A549 (cell line): ENCODE results near the gene SMARCB1. TPM values are rescaled to one million over a fixed set of nuclear protein-coding genes. Genes with fewer than 3 reads are reported as not detected.

Experiments
- ATAC-seq, 2 experiments: fragments of 200-7000 bp in 1 of 2; fragments of >200 bp in 1 of 2; cut with Nextera tagmentation in 1 of 2; cut with Tn5 transposase in 1 of 2; 3 replicates each; pipeline versions ENCODE4 v1.8.0 to v1.9.1; 2018 to 2020; ENCODE audit warnings: mild to moderate bottlenecking in 1 of 2, moderate library complexity in 1 of 2
- CTCF ChIA-PET: fragments of 300-600 bp; sonication (Branson Sonifier 250); formaldehyde crosslinking; extraction: SDS; loops from one replicate; lab custom pipeline; 2021; ENCODE audit warnings: antibody characterized with exemption, inconsistent platforms; lab: Yijun Ruan, JAX
- POLR2A ChIA-PET: fragments of 350-600 bp; formaldehyde crosslinking; extraction: SDS; loops from one replicate; lab custom pipeline; 2021; ENCODE audit warnings: antibody characterized with exemption, inconsistent platforms; lab: Yijun Ruan, JAX
- DNase-seq, 2 experiments: peaks; one replicate each; pipeline versions ENCODE4 v3.0.0 to v3.0.0-alpha.2; 2011 to 2016; ENCODE audit warnings: low read depth in 1 of 2, low spot score in 1 of 2
- FAIRE-seq: peaks from 2 replicates; lab custom pipeline; 2011; peaks lifted over from hg19 to GRCh38; lab: Jason Lieb, UNC
- H3K27ac ChIP-seq, 2 experiments: fragments of >200 bp; sonication (Bioruptor Twin); formaldehyde crosslinking; 3 replicates each; pipeline ENCODE4 v1.5.1; 2016 to 2017
- H3K4me1 ChIP-seq: fragments of >200 bp; sonication (Bioruptor Twin); formaldehyde crosslinking; 3 replicates; pipeline ENCODE4 v1.6.1; 2016
- H3K4me2 ChIP-seq: fragments of >200 bp; sonication (Bioruptor Twin); formaldehyde crosslinking; 3 replicates; pipeline ENCODE4 v1.6.1; 2016
- H3K4me3 ChIP-seq: fragments of >200 bp; sonication (Bioruptor Twin); formaldehyde crosslinking; 3 replicates; pipeline ENCODE4 v1.5.1; 2016
- H3K9me3 ChIP-seq: fragments of >200 bp; sonication (Bioruptor Twin); formaldehyde crosslinking; 3 replicates; pipeline ENCODE4 v1.6.1; 2016
- BHLHE40 ChIP-seq: IDR thresholded peaks from 2 replicates; pipeline ENCODE4 v1.6.1; 2012; ENCODE audit warnings: low read depth, low read length, inconsistent platforms
- CEBPB ChIP-seq, 2 experiments: fragments of >200 bp in 1 of 2; sonication (Bioruptor Twin) in 1 of 2; formaldehyde crosslinking in 1 of 2; IDR thresholded peaks; 2 replicates each; pipeline ENCODE4 v1.6.1; 2012 to 2016
- EHF ChIP-seq: fragments of 250-450 bp; sonication (Bioruptor Pico); IDR thresholded peaks from 2 replicates; pipeline ENCODE4 v1.5.0; 2020; ENCODE audit warnings: mild to moderate bottlenecking
- FOSL2 ChIP-seq, 2 experiments: fragments of 450-650 bp in 1 of 2; fragments of >200 bp in 1 of 2; sonication (Bioruptor Twin) in 1 of 2; formaldehyde crosslinking; IDR thresholded peaks; 2 replicates each; pipeline versions ENCODE4 v1.5.0 to v1.6.1; 2016 to 2020; ENCODE audit warnings: mild to moderate bottlenecking in 1 of 2, moderate library complexity in 1 of 2
- HDAC2 ChIP-seq: fragments of 200-600 bp; sonication (generic); IDR thresholded peaks from 2 replicates; pipeline ENCODE4 v1.6.1; 2016
- HOXA7 ChIP-seq: fragments of 250-450 bp; sonication (Bioruptor Pico); IDR thresholded peaks from 2 replicates; pipeline ENCODE4 v1.5.0; 2020; ENCODE audit warnings: mild to moderate bottlenecking, moderate library complexity
- HOXB13 ChIP-seq: fragments of 250-450 bp; sonication (Bioruptor Pico); IDR thresholded peaks from 2 replicates; pipeline ENCODE4 v1.5.0; 2020; ENCODE audit warnings: low read depth, mild to moderate bottlenecking, moderate library complexity
- JUN ChIP-seq, 2 experiments: fragments of >200 bp; sonication (Bioruptor Twin); formaldehyde crosslinking; IDR thresholded peaks; 2 replicates in 1 of 2; 3 replicates in 1 of 2; pipeline ENCODE4 v1.6.1; 2016 to 2017
- MAFK ChIP-seq: fragments of 450-650 bp; IDR thresholded peaks from 2 replicates; pipeline ENCODE4 v1.6.1; 2014; ENCODE audit not compliant: partially characterized antibody
- MYC ChIP-seq: IDR thresholded peaks from 2 replicates; pipeline ENCODE4 v1.6.1; 2012; ENCODE audit warnings: mild to moderate bottlenecking, inconsistent platforms, low read length, improper control_type of control experiment, borderline replicate concordance
- POLR2A ChIP-seq: IDR thresholded peaks from 2 replicates; pipeline ENCODE4 v1.6.1; 2012; ENCODE audit warnings: mild to moderate bottlenecking, low read length
- POLR2AphosphoS2 ChIP-seq: conservative IDR thresholded peaks from 2 replicates; pipeline ENCODE4 v1.6.1; 2012; ENCODE audit warnings: low read length, improper control_type of control experiment, inconsistent platforms
- RCOR1 ChIP-seq: fragments of 150-350 bp; IDR thresholded peaks from 2 replicates; pipeline ENCODE4 v1.6.1; 2014; ENCODE audit warnings: antibody characterized with exemption, low read length, low read depth
- TP53 ChIP-seq: fragments of 250-450 bp; sonication (Bioruptor Pico); IDR thresholded peaks from 2 replicates; pipeline ENCODE4 v1.5.0; 2021; ENCODE audit warnings: mild to moderate bottlenecking, moderate library complexity
- WGBS: methylation state at CpG from one replicate; pipeline ENCODE4 v1.1.6; 2017; ENCODE audit errors: missing lambda C conversion rate; 5-methylcytosine and 5-hydroxymethylcytosine counted together
- polyA plus RNA-seq, 4 experiments: library from polyadenylated mRNA; depleted of rRNA in 3 of 4; stranded (reverse); fragments of >200 nt; fragmentation: RNase III in 1 of 4; extraction: RNeasy Plus Mini Kit Qiagen cat#74134 plus additional on column Dnase treatment in 1 of 4; gene quantifications; 2 replicates in 3 of 4; 3 replicates in 1 of 4; pipeline ENCODE4 v1.2.3, GENCODE V29; 2011 to 2017
- TF ChIP-seq, protein P1 (sequence below): fragments of 250-450 bp; sonication (Bioruptor Pico); IDR thresholded peaks from 2 replicates; pipeline ENCODE4 v1.5.0; 2021; ENCODE audit warnings: mild to moderate bottlenecking, moderate library complexity, borderline replicate concordance
- TF ChIP-seq, protein P2 (sequence below): fragments of 150-350 bp; IDR thresholded peaks from 2 replicates; pipeline ENCODE4 v1.6.1; 2014; ENCODE audit warnings: low read depth, mild to moderate bottlenecking, low read length
- TF ChIP-seq, protein P3 (sequence below): fragments of >200 bp; sonication (Bioruptor Twin); formaldehyde crosslinking; IDR thresholded peaks from 2 replicates; pipeline ENCODE4 v1.6.1; 2016
- TF ChIP-seq, protein P4 (sequence below): IDR thresholded peaks from 2 replicates; pipeline ENCODE4 v1.6.1; 2012
- TF ChIP-seq, protein P5 (sequence below): IDR thresholded peaks from 2 replicates; pipeline ENCODE4 v1.6.1; 2012; ENCODE audit warnings: low read depth, borderline replicate concordance

The SMARCB1 gene
- polyA plus RNA-seq, 2 of the 4 experiments (the other 2 are of a cell fraction): 65.6 to 133 TPM

DNA sequence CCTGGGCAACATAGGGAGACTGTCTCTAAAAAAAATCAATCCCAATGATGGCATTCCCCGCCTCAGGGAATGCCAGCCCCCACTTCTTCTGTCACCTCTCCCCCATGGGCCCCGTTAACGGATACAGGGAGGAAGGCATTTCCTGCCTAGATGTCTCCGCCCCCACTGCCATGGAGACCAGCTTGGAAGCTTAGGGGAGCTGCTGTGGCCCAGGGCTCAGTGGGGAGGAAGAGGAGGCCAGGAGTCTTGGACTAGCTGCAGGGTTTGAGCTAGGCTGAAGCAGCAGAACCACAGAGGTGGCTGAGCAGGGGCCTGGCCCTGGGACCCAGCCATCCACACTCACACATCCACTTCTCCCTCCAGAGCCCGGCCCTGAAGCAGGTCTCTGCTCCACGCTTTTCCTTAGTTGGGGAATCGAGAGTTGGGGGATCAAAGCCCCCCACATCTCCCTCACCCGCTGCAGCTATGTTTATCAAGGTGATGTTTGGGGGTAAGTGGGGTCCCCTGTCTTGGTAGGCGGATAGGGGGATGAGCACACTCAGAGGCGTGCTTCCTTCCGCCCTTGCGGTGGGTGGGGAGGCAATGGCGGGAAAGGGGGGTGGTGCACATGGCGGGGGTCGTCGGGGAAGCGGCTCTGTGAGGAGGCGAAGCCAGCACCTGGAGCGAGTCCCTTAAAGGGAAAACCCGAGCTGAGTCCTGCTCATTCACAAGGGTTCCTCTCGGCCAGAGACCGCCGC is 23.8 kb upstream of the SMARCB1 start, which contains the start of gene C22orf15:
C22orf15 (plus strand) TSS at position 149 of the 737 bp plus-strand sequence; CDS start at position 466, 317 bp downstream.
- 0 out of 6 replicates have a peak within 1 kb of the TSS, but pooled peaks of 1 of the 2 experiments have one; percentile 13 for H3K27ac ChIP-seq
- FAIRE-seq (no peak), ATAC-seq (no peak), DNase-seq (no peak)
- H3K4me2 ChIP-seq: no peak within 1 kb of the TSS
- ChIA-PET CTCF (interaction anchor here (1.1 to 16.9 kb wide), 2 partner anchors 10 to 86 kb away, joined by 3 to 175 read pairs; no protein-coding TSS in a partner anchor), POLR2A (no interaction called here)
- 88% methylated on average over 13 of the region's 23 CpGs for WGBS
- TF ChIP-seq JUN (IDR thresholded peaks at IDR 0.05) (no peak), CEBPB (IDR thresholded peaks at IDR 0.05) (no peak), HDAC2 (no peak), HOXB13 (CRISPR knock-in tag) (no peak), FOSL2 (IDR thresholded peaks at IDR 0.05) (no peak), FOSL2 (CRISPR knock-in tag; IDR thresholded peaks at IDR 0.05) (no peak), RCOR1 (no peak), POLR2A (no peak), HOXA7 (CRISPR knock-in tag) (no peak), EHF (CRISPR knock-in tag) (no peak), MAFK (no peak), MYC (no peak), POLR2AphosphoS2 (no peak), BHLHE40 (no peak), TP53 (CRISPR knock-in tag) (no peak)
- TF ChIP-seq, protein P1, sequence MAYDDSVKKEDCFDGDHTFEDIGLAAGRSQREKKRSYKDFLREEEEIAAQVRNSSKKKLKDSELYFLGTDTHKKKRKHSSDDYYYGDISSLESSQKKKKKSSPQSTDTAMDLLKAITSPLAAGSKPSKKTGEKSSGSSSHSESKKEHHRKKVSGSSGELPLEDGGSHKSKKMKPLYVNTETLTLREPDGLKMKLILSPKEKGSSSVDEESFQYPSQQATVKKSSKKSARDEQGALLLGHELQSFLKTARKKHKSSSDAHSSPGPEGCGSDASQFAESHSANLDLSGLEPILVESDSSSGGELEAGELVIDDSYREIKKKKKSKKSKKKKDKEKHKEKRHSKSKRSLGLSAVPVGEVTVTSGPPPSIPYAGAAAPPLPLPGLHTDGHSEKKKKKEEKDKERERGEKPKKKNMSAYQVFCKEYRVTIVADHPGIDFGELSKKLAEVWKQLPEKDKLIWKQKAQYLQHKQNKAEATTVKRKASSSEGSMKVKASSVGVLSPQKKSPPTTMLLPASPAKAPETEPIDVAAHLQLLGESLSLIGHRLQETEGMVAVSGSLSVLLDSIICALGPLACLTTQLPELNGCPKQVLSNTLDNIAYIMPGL (CRISPR knock-in tag): no peak
- TF ChIP-seq, protein P2, sequence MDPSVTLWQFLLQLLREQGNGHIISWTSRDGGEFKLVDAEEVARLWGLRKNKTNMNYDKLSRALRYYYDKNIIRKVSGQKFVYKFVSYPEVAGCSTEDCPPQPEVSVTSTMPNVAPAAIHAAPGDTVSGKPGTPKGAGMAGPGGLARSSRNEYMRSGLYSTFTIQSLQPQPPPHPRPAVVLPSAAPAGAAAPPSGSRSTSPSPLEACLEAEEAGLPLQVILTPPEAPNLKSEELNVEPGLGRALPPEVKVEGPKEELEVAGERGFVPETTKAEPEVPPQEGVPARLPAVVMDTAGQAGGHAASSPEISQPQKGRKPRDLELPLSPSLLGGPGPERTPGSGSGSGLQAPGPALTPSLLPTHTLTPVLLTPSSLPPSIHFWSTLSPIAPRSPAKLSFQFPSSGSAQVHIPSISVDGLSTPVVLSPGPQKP: no peak
- TF ChIP-seq, protein P3, sequence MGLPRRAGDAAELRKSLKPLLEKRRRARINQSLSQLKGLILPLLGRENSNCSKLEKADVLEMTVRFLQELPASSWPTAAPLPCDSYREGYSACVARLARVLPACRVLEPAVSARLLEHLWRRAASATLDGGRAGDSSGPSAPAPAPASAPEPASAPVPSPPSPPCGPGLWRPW: no peak
- TF ChIP-seq, protein P4, sequence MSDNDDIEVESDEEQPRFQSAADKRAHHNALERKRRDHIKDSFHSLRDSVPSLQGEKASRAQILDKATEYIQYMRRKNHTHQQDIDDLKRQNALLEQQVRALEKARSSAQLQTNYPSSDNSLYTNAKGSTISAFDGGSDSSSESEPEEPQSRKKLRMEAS: no peak
- H3K4me3 ChIP-seq: no peak within 1 kb of the TSS
- no peaks in the 10 kb centered on the region for H3K9me3 ChIP-seq
- H3K4me1 ChIP-seq: peaks cover 22% of the 10 kb centered on the region

DNA sequence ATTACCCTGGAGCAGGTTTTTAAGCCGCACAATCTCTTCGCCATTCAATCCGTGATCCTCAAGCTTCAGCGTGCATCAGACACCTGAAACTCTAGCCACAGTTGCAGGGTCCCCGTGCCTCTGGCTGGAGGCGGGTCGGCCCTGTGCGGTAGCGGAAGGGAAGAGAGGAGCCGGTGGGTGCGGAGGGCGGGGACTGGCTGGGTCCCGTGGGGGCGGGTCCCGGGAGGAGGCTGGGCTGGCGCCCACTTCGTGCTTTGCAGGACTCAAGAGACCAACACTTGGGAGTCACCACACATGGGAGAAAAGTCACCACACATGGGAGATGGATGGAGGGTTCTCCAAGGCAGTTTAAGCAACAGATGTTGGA is 23.2 kb upstream of the SMARCB1 start:
- ChIA-PET POLR2A (no interaction called here), CTCF (interaction anchor here (1.1 to 16.9 kb wide), 2 partner anchors 10 to 85 kb away, joined by 3 to 175 read pairs; no protein-coding TSS in a partner anchor)
- Histone ChIP-seq H3K9me3 (no peaks in the 10 kb centered on the region), H3K27ac (no peak overlapping the region), H3K4me3 (no peak overlapping the region), H3K4me2 (no peak overlapping the region), H3K4me1 (peaks cover 24% of the 10 kb centered on the region)
- FAIRE-seq (no peak), DNase-seq (no peak), ATAC-seq (no peak)
- WGBS: 88% methylated on average over 5 of the region's 17 CpGs
- no peak for TF ChIP-seq POLR2A
- TF ChIP-seq BHLHE40: no peak
- TF ChIP-seq, protein P5, sequence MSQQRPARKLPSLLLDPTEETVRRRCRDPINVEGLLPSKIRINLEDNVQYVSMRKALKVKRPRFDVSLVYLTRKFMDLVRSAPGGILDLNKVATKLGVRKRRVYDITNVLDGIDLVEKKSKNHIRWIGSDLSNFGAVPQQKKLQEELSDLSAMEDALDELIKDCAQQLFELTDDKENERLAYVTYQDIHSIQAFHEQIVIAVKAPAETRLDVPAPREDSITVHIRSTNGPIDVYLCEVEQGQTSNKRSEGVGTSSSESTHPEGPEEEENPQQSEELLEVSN: no peak
